Duodenal mucosa (tissue), 2 donors: ENCODE measurements around the gene DLX2.

Experiments used
- H3K27ac ChIP-seq: one replicate; pipeline ENCODE4 v1.7.0; 2013; ENCODE audit warnings: low read depth, low read length
- H3K27me3 ChIP-seq, 2 donors: one replicate each; pipeline ENCODE4 v1.7.0; 2013; ENCODE audit warnings: low read length in 2 of 2, control low read depth in 1 of 2; ENCODE audit not compliant: insufficient read depth in 2 of 2, control insufficient read depth in 1 of 2
- H3K36me3 ChIP-seq, 2 donors: one replicate each; pipeline ENCODE4 v1.7.0; 2013; ENCODE audit warnings: low read length in 2 of 2, control low read depth in 1 of 2; ENCODE audit not compliant: insufficient read depth in 2 of 2, control insufficient read depth in 1 of 2
- H3K4me1 ChIP-seq, 2 donors: one replicate each; pipeline ENCODE4 v1.7.0; 2013; ENCODE audit warnings: low read length in 2 of 2, control low read depth in 1 of 2; ENCODE audit not compliant: insufficient read depth in 2 of 2, control insufficient read depth in 1 of 2
- H3K4me3 ChIP-seq, 2 donors: one replicate each; pipeline ENCODE4 v1.7.0; 2013; ENCODE audit warnings: low read length in 2 of 2, low read depth in 1 of 2
- H3K9ac ChIP-seq, 2 donors: one replicate each; pipeline ENCODE4 v1.7.0; 2013; ENCODE audit warnings: low read length in 2 of 2, low read depth in 1 of 2
- H3K9me3 ChIP-seq, 2 donors: one replicate each; pipeline ENCODE4 v1.7.0; 2013; ENCODE audit warnings: low read length in 2 of 2, control low read depth in 1 of 2; ENCODE audit not compliant: control insufficient read depth in 1 of 2

Gene DLX2

GRCh38 chr2:172093416-172094293 lies 9.0 kb downstream of the DLX2 start:
- H3K36me3 ChIP-seq, result no peaks in the 10 kb centered on the region
- H3K27ac ChIP-seq, result no peak overlapping the region
- no peaks in the 10 kb centered on the region for H3K9me3 ChIP-seq
- H3K4me1 ChIP-seq, result peaks cover 19 to 22% of the 10 kb centered on the region in 2 donors
- H3K9ac ChIP-seq, result no peak overlapping the region
- peaks cover 96 to 100% of the 10 kb centered on the region in 2 donors for H3K27me3 ChIP-seq
- no peak overlapping the region for H3K4me3 ChIP-seq

GRCh38 chr2:172092716-172093415 lies 9.8 kb downstream of the DLX2 start:
- Histone ChIP-seq H3K4me1 (peaks cover 19% of the 10 kb centered on the region in 2 donors), H3K27me3 (peaks cover 96 to 100% of the 10 kb centered on the region in 2 donors), H3K36me3 (no peaks in the 10 kb centered on the region), H3K9ac (no peak overlapping the region), H3K9me3 (no peaks in the 10 kb centered on the region), H3K27ac (no peak overlapping the region), H3K4me3 (no peak overlapping the region)

GRCh38 chr2:172091761-172092566 lies 10.7 kb downstream of the DLX2 start:
- Histone ChIP-seq H3K27me3 (peaks cover 96 to 100% of the 10 kb centered on the region in 2 donors), H3K9me3 (no peaks in the 10 kb centered on the region), H3K4me3 (no peak overlapping the region), H3K9ac (no peak overlapping the region), H3K27ac (no peak overlapping the region), H3K4me1 (peaks cover 15% of the 10 kb centered on the region in 2 donors), H3K36me3 (no peaks in the 10 kb centered on the region)

- no peak overlapping the region for H3K27ac ChIP-seq
- no peak overlapping the region for H3K4me3 ChIP-seq
- no peak overlapping the region for H3K9ac ChIP-seq
- no peaks in the 10 kb centered on the region for H3K9me3 ChIP-seq
- H3K27me3 ChIP-seq, result peaks cover 97 to 100% of the 10 kb centered on the region in 2 donors
- peaks cover 9 to 17% of the 10 kb centered on the region in 2 donors for H3K4me1 ChIP-seq
- no peaks in the 10 kb centered on the region for H3K36me3 ChIP-seq
These were observed 11.6 kb downstream of the DLX2 start for GRCh38 chr2:172091000-172091641.

- H3K4me1 ChIP-seq, result peaks cover 14 to 23% of the 10 kb centered on the region in 2 donors
- H3K9me3 ChIP-seq, result no peaks in the 10 kb centered on the region
- peaks cover 97 to 100% of the 10 kb centered on the region in 2 donors for H3K27me3 ChIP-seq
- no peak overlapping the region for H3K27ac ChIP-seq
- H3K36me3 ChIP-seq, result no peaks in the 10 kb centered on the region
- no peak overlapping the region for H3K9ac ChIP-seq
- H3K4me3 ChIP-seq, result no peak overlapping the region
These were observed 12.4 kb downstream of the DLX2 start for GRCh38 chr2:172090044-172090961.

GRCh38 chr2:172089633-172090032 lies 13.1 kb downstream of the DLX2 start:
- Histone ChIP-seq H3K9ac (no peak overlapping the region), H3K4me1 (peaks cover 11 to 24% of the 10 kb centered on the region in 2 donors), H3K9me3 (no peaks in the 10 kb centered on the region), H3K36me3 (no peaks in the 10 kb centered on the region), H3K4me3 (no peak overlapping the region), H3K27ac (no peak overlapping the region), H3K27me3 (peaks cover 96 to 100% of the 10 kb centered on the region in 2 donors)

GRCh38 chr2:172089005-172089504 lies 13.6 kb downstream of the DLX2 start:
- H3K4me3 ChIP-seq, result no peak overlapping the region

GRCh38 chr2:172088245-172089004 lies 14.3 kb downstream of the DLX2 start:
- Histone ChIP-seq H3K27ac (no peak overlapping the region), H3K4me1 (peaks cover 22 to 36% of the 10 kb centered on the region in 2 donors), H3K9ac (no peak overlapping the region), H3K9me3 (no peaks in the 10 kb centered on the region), H3K27me3 (peaks cover 97 to 100% of the 10 kb centered on the region in 2 donors), H3K36me3 (no peaks in the 10 kb centered on the region), H3K4me3 (no peak overlapping the region)

More at GRCh38 chr2:172089005-172089504, 13.6 kb downstream of the DLX2 start:
- H3K9me3 ChIP-seq, result no peaks in the 10 kb centered on the region
- no peak overlapping the region for H3K27ac ChIP-seq
- no peaks in the 10 kb centered on the region for H3K36me3 ChIP-seq
- peaks cover 15 to 30% of the 10 kb centered on the region in 2 donors for H3K4me1 ChIP-seq
- no peak overlapping the region for H3K9ac ChIP-seq
- peaks cover 97 to 100% of the 10 kb centered on the region in 2 donors for H3K27me3 ChIP-seq
